Left ventricle myocardium inferior (tissue), 1 donor: ENCODE measurements around the gene SNX30. TPM values are rescaled to one million over a fixed set of nuclear protein-coding genes. Genes with fewer than 3 reads are reported as not detected.

ENCODE experiments used
- DNase-seq: peaks from one replicate; pipeline ENCODE4 v3.0.0-alpha.2; 2020
- H3K27ac ChIP-seq: fragments of 200-600 bp; replicated peaks from 2 replicates; pipeline ENCODE4 v1.8.0; 2021
- H3K27me3 ChIP-seq: fragments of 200-600 bp; 2 replicates; pipeline ENCODE4 v1.8.0; 2021; ENCODE audit warnings: low read depth
- H3K36me3 ChIP-seq: fragments of 200-600 bp; 2 replicates; pipeline ENCODE4 v1.8.0; 2021
- H3K4me1 ChIP-seq: fragments of 200-600 bp; 2 replicates; pipeline ENCODE4 v1.8.0; 2021
- H3K4me3 ChIP-seq: fragments of 200-600 bp; 2 replicates; pipeline ENCODE4 v1.8.0; 2021; ENCODE audit warnings: mild to moderate bottlenecking, moderate library complexity
- H3K9me3 ChIP-seq: fragments of 200-600 bp; replicated peaks from 2 replicates; pipeline ENCODE4 v1.8.0; 2021
- CTCF ChIP-seq: fragments of 200-600 bp; IDR thresholded peaks from 2 replicates; pipeline ENCODE4 v1.8.0; 2021; ENCODE audit warnings: antibody characterized with exemption, mild to moderate bottlenecking, borderline replicate concordance
- intact Hi-C: fragments of 100-400 bp; cut with micrococcal nuclease; formaldehyde crosslinking; loops from one replicate; pipeline ENCODE4 v1.11.0; 2022
- total RNA-seq: library from RNA; stranded (reverse); fragmentation: NEBNext Ultra II Directional; extraction: Animal tissue kit (Norgen Biotek cat#: 25700); gene quantifications from one replicate; pipeline ENCODE4 v1.2.1, GENCODE V29; 2021
- donor health status: DM: no; HTN: yes; CAD: no; lungs with severe emphysema.

The SNX30 gene
- total RNA-seq, 1 donor from 2014 or later: 3.2 TPM

GRCh38 chr9:112868461-112868860 lies 117.9 kb downstream of the SNX30 start:
- no peaks in the 10 kb centered on the region for H3K27me3 ChIP-seq
- H3K36me3 ChIP-seq: peaks cover 33% of the 10 kb centered on the region
- no peak overlapping the region for H3K4me3 ChIP-seq
- intact Hi-C loops: no loop called here
- no peak for TF ChIP-seq CTCF
- no peaks in the 10 kb centered on the region for H3K9me3 ChIP-seq
- DNase-seq: no peak
- H3K27ac ChIP-seq: no peak overlapping the region
- H3K4me1 ChIP-seq: no peaks in the 10 kb centered on the region

- H3K4me3 ChIP-seq: no peak overlapping the region
- no peak for DNase-seq
- H3K36me3 ChIP-seq: peaks cover 33% of the 10 kb centered on the region
- intact Hi-C loops: no loop called here
- H3K9me3 ChIP-seq: no peaks in the 10 kb centered on the region
- H3K27me3 ChIP-seq: no peaks in the 10 kb centered on the region
- no peak for TF ChIP-seq CTCF
- H3K27ac ChIP-seq: no peak overlapping the region
- no peaks in the 10 kb centered on the region for H3K4me1 ChIP-seq
These were observed 118.5 kb downstream of the SNX30 start for GRCh38 chr9:112869041-112869529.

- Histone ChIP-seq H3K4me1 (no peaks in the 10 kb centered on the region), H3K36me3 (peaks cover 29% of the 10 kb centered on the region), H3K9me3 (no peaks in the 10 kb centered on the region), H3K27ac (no peak overlapping the region), H3K4me3 (no peak overlapping the region), H3K27me3 (no peaks in the 10 kb centered on the region)
- no peak for DNase-seq
- intact Hi-C loops: no loop called here
- TF ChIP-seq CTCF: no peak
These were observed 119.4 kb downstream of the SNX30 start for GRCh38 chr9:112869917-112870316.

GRCh38 chr9:112870556-112870955 lies 120.0 kb downstream of the SNX30 start:
- no peak overlapping the region for H3K27ac ChIP-seq
- no peak for TF ChIP-seq CTCF
- intact Hi-C loops: no loop called here
- H3K36me3 ChIP-seq: peaks cover 29% of the 10 kb centered on the region
- no peaks in the 10 kb centered on the region for H3K9me3 ChIP-seq
- DNase-seq: no peak
- H3K4me3 ChIP-seq: no peak overlapping the region
- no peaks in the 10 kb centered on the region for H3K27me3 ChIP-seq
- H3K4me1 ChIP-seq: no peaks in the 10 kb centered on the region

- TF ChIP-seq CTCF: no peak
- H3K4me3 ChIP-seq: no peak overlapping the region
- intact Hi-C loops: no loop called here
- no peak for DNase-seq
- no peaks in the 10 kb centered on the region for H3K4me1 ChIP-seq
- no peaks in the 10 kb centered on the region for H3K9me3 ChIP-seq
- H3K27me3 ChIP-seq: no peaks in the 10 kb centered on the region
- no peak overlapping the region for H3K27ac ChIP-seq
- peaks cover 27% of the 10 kb centered on the region for H3K36me3 ChIP-seq
These were observed 121.5 kb downstream of the SNX30 start for GRCh38 chr9:112872019-112872418.
